WTC11 (cell line): ENCODE data around the gene EMD. TPM values are rescaled to one million over a fixed set of nuclear protein-coding genes. Genes with fewer than 3 reads are reported as not detected.

Experiments
- ATAC-seq: fragments of 200-7000 bp; cut with Tn5 transposase; 2 replicates; pipeline ENCODE4 v1.10.0; 2021; ENCODE audit warnings: mild to moderate bottlenecking, moderate library complexity
- CTCF ChIA-PET: fragments of 300-600 bp; sonication (Branson Sonifier 250); formaldehyde crosslinking; loops from one replicate; lab custom pipeline; 2021; ENCODE audit warnings: antibody characterized with exemption; lab: Charles Lee
- POLR2A ChIA-PET: fragments of 350-600 bp; sonication (Branson Sonifier 250); formaldehyde crosslinking; loops from one replicate; lab custom pipeline; 2021; ENCODE audit warnings: antibody characterized with exemption; lab: Charles Lee
- DNase-seq: peaks from one replicate; pipeline ENCODE4 v3.0.0; 2021; ENCODE audit warnings: low spot score
- H3K27ac Mint-ChIP-seq: 2 replicates; pipeline ENCODE4 v1.8.0; 2021; ENCODE audit warnings: mixed read lengths
- H3K27me3 Mint-ChIP-seq: 2 replicates; pipeline ENCODE4 v1.8.0; 2021; ENCODE audit warnings: low read depth, mild to moderate bottlenecking, moderate library complexity, mixed read lengths
- H3K36me3 Mint-ChIP-seq: 2 replicates; pipeline ENCODE4 v1.8.0; 2021; ENCODE audit warnings: mixed read lengths
- H3K4me1 Mint-ChIP-seq: 2 replicates; pipeline ENCODE4 v1.8.0; 2022; ENCODE audit warnings: mixed read lengths
- H3K4me3 Mint-ChIP-seq: 2 replicates; pipeline ENCODE4 v1.8.0; 2021; ENCODE audit warnings: mild to moderate bottlenecking, moderate library complexity, mixed read lengths
- H3K9me3 Mint-ChIP-seq: 2 replicates; pipeline ENCODE4 v1.8.0; 2021; ENCODE audit warnings: mixed read lengths
- CDX4 ChIP-seq: fragments of 250-450 bp; sonication (Bioruptor Pico); IDR thresholded peaks from 2 replicates; pipeline ENCODE4 v1.9.0; 2021; ENCODE audit warnings: moderate library complexity, mild to moderate bottlenecking, inconsistent platforms, borderline replicate concordance
- CREB1 ChIP-seq: sonication (generic); formaldehyde crosslinking; IDR thresholded peaks from 2 replicates; pipeline ENCODE4 v1.8.0; 2023; ENCODE audit warnings: mild to moderate bottlenecking, missing genetic modification reagents
- GRHL2 ChIP-seq: fragments of 250-450 bp; sonication (Bioruptor Pico); IDR thresholded peaks from 2 replicates; pipeline ENCODE4 v1.8.0; 2022; ENCODE audit warnings: mild to moderate bottlenecking, moderate library complexity; ENCODE audit not compliant: insufficient replicate concordance, severe bottlenecking
- HMGXB4 ChIP-seq: sonication (generic); formaldehyde crosslinking; IDR thresholded peaks from 2 replicates; pipeline ENCODE4 v1.8.1; 2023; ENCODE audit warnings: mild to moderate bottlenecking, moderate library complexity, missing genetic modification reagents
- NR2C2 ChIP-seq: sonication (generic); formaldehyde crosslinking; IDR thresholded peaks from 2 replicates; pipeline ENCODE4 v1.8.0; 2022; ENCODE audit warnings: mild to moderate bottlenecking, missing genetic modification reagents
- PRRX2 ChIP-seq: fragments of 250-450 bp; sonication (Bioruptor Pico); IDR thresholded peaks from 2 replicates; pipeline ENCODE4 v1.8.0; 2021; ENCODE audit warnings: mild to moderate bottlenecking
- SP1 ChIP-seq: sonication (generic); formaldehyde crosslinking; conservative IDR thresholded peaks from 2 replicates; pipeline ENCODE4 v1.8.1; 2022; ENCODE audit warnings: missing genetic modification reagents
- TEAD1 ChIP-seq: sonication (generic); formaldehyde crosslinking; IDR thresholded peaks from 2 replicates; pipeline ENCODE4 v1.8.0; 2022; ENCODE audit warnings: mild to moderate bottlenecking, missing genetic modification reagents
- TEAD4 ChIP-seq: sonication (generic); formaldehyde crosslinking; IDR thresholded peaks from 2 replicates; pipeline ENCODE4 v1.8.0; 2022; ENCODE audit warnings: mild to moderate bottlenecking, missing genetic modification reagents
- ZBTB21 ChIP-seq: sonication (generic); formaldehyde crosslinking; IDR thresholded peaks from 2 replicates; pipeline ENCODE4 v1.8.1; 2023; ENCODE audit warnings: mild to moderate bottlenecking, missing genetic modification reagents, borderline replicate concordance
- ZNF232 ChIP-seq: sonication (generic); formaldehyde crosslinking; IDR thresholded peaks from 2 replicates; pipeline ENCODE4 v1.8.0; 2022; ENCODE audit warnings: mild to moderate bottlenecking, missing genetic modification reagents
- ZNF281 ChIP-seq: sonication (generic); formaldehyde crosslinking; IDR thresholded peaks from 2 replicates; pipeline ENCODE4 v1.8.0; 2023; ENCODE audit warnings: mild to moderate bottlenecking, missing genetic modification reagents
- total RNA-seq: library from RNA; stranded (reverse); gene quantifications from 3 replicates; pipeline ENCODE4 v1.2.3, GENCODE V29; 2021
- TF ChIP-seq, protein P1 (sequence below): sonication (generic); formaldehyde crosslinking; IDR thresholded peaks from 2 replicates; pipeline ENCODE4 v1.8.0; 2022; ENCODE audit warnings: mild to moderate bottlenecking, missing genetic modification reagents
- TF ChIP-seq, protein P2 (sequence below): sonication (generic); formaldehyde crosslinking; IDR thresholded peaks from 2 replicates; pipeline ENCODE4 v1.8.1; 2023; ENCODE audit warnings: mild to moderate bottlenecking, missing genetic modification reagents
- TF ChIP-seq, protein P3 (sequence below): sonication (generic); formaldehyde crosslinking; IDR thresholded peaks from 2 replicates; pipeline ENCODE4 v1.8.0; 2023; ENCODE audit warnings: missing genetic modification reagents
- TF ChIP-seq, protein P4 (sequence below): sonication (generic); formaldehyde crosslinking; IDR thresholded peaks from 2 replicates; pipeline ENCODE4 v1.8.1; 2023; ENCODE audit warnings: mild to moderate bottlenecking, missing genetic modification reagents, borderline replicate concordance
- TF ChIP-seq, protein P5 (sequence below): sonication (generic); formaldehyde crosslinking; IDR thresholded peaks from 2 replicates; pipeline ENCODE4 v1.8.1; 2022; ENCODE audit warnings: low read depth, mild to moderate bottlenecking, moderate library complexity, missing genetic modification reagents, borderline replicate concordance

EMD gene
- total RNA-seq, 1 experiment from 2014 or later: 78.3 TPM

GRCh38 chrX:154419189-154419588 is 40.1 kb downstream of the EMD start:
- no peak overlapping the region for H3K4me3 Mint-ChIP-seq
- ChIA-PET POLR2A (no interaction called here), CTCF (no interaction called here)

GRCh38 chrX:154419688-154420401 is 40.8 kb downstream of the EMD start:
- DNase-seq (no peak), ATAC-seq (no peak)
- TF ChIP-seq, protein P1, sequence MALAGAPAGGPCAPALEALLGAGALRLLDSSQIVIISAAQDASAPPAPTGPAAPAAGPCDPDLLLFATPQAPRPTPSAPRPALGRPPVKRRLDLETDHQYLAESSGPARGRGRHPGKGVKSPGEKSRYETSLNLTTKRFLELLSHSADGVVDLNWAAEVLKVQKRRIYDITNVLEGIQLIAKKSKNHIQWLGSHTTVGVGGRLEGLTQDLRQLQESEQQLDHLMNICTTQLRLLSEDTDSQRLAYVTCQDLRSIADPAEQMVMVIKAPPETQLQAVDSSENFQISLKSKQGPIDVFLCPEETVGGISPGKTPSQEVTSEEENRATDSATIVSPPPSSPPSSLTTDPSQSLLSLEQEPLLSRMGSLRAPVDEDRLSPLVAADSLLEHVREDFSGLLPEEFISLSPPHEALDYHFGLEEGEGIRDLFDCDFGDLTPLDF (CRISPR knock-in tag): no peak
- H3K36me3 Mint-ChIP-seq: peaks cover 2% of the 10 kb centered on the region; the same call in 1 of the 2 replicates
- ChIA-PET POLR2A (no interaction called here), CTCF (no interaction called here)
- no peak overlapping the region for H3K4me3 Mint-ChIP-seq
- no peaks in the 10 kb centered on the region for H3K4me1 Mint-ChIP-seq
- H3K27ac Mint-ChIP-seq: no peak overlapping the region
- H3K9me3 Mint-ChIP-seq: no peaks in the 10 kb centered on the region
- H3K27me3 Mint-ChIP-seq: no peaks in the 10 kb centered on the region

More at GRCh38 chrX:154419189-154419588, 40.1 kb downstream of the EMD start:
- no peaks in the 10 kb centered on the region for H3K9me3 Mint-ChIP-seq
- no peaks in the 10 kb centered on the region for H3K27me3 Mint-ChIP-seq
- peaks cover 2% of the 10 kb centered on the region; the same call in 1 of the 2 replicates for H3K36me3 Mint-ChIP-seq
- no peak for DNase-seq
- no peak overlapping the region for H3K27ac Mint-ChIP-seq
- no peak for ATAC-seq
- H3K4me1 Mint-ChIP-seq: no peaks in the 10 kb centered on the region
- TF ChIP-seq GRHL2 (CRISPR knock-in tag) (no peak), CREB1 (no peak), ZNF281 (CRISPR knock-in tag) (no peak), ZBTB21 (no peak), TEAD4 (CRISPR knock-in tag) (no peak), TEAD1 (CRISPR knock-in tag) (no peak)
- TF ChIP-seq, protein P2, sequence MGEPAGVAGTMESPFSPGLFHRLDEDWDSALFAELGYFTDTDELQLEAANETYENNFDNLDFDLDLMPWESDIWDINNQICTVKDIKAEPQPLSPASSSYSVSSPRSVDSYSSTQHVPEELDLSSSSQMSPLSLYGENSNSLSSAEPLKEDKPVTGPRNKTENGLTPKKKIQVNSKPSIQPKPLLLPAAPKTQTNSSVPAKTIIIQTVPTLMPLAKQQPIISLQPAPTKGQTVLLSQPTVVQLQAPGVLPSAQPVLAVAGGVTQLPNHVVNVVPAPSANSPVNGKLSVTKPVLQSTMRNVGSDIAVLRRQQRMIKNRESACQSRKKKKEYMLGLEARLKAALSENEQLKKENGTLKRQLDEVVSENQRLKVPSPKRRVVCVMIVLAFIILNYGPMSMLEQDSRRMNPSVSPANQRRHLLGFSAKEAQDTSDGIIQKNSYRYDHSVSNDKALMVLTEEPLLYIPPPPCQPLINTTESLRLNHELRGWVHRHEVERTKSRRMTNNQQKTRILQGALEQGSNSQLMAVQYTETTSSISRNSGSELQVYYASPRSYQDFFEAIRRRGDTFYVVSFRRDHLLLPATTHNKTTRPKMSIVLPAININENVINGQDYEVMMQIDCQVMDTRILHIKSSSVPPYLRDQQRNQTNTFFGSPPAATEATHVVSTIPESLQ: no peak

DNA sequence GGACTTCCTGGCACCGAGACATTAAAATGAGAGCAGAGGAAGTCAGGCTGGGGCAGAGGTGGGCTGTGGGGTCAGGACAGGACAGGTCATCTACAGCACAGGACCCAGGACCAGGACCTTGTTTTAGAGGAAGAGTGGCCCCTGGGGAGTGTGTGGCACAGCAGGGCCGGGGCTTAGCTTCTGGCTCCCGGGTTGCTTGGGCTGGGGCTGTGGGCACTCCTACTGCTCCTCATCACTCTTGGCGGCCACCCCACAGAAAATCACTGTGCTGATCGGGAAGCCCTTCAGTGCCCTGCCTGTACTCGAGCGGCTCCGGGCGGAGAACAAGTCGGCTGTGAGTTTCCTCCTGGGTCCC is 41.3 kb downstream of the EMD start:
- ATAC-seq (no peak), DNase-seq (no peak)
- no peak overlapping the region for H3K27ac Mint-ChIP-seq
- no peaks in the 10 kb centered on the region for H3K4me1 Mint-ChIP-seq
- no peaks in the 10 kb centered on the region for H3K27me3 Mint-ChIP-seq
- no peak overlapping the region for H3K4me3 Mint-ChIP-seq
- no peaks in the 10 kb centered on the region for H3K9me3 Mint-ChIP-seq
- CTCF ChIA-PET: no interaction called here
- H3K36me3 Mint-ChIP-seq: no peaks in the 10 kb centered on the region; the same call in 1 of the 2 replicates
- POLR2A ChIA-PET: no interaction called here
- TF ChIP-seq, protein P3, sequence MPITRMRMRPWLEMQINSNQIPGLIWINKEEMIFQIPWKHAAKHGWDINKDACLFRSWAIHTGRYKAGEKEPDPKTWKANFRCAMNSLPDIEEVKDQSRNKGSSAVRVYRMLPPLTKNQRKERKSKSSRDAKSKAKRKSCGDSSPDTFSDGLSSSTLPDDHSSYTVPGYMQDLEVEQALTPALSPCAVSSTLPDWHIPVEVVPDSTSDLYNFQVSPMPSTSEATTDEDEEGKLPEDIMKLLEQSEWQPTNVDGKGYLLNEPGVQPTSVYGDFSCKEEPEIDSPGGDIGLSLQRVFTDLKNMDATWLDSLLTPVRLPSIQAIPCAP: no peak
- TF ChIP-seq CDX4 (CRISPR knock-in tag) (no peak), PRRX2 (no peak), NR2C2 (CRISPR knock-in tag) (no peak), ZNF232 (CRISPR knock-in tag) (no peak), SP1 (CRISPR knock-in tag) (no peak), HMGXB4 (CRISPR knock-in tag) (no peak)
- TF ChIP-seq, protein P4, sequence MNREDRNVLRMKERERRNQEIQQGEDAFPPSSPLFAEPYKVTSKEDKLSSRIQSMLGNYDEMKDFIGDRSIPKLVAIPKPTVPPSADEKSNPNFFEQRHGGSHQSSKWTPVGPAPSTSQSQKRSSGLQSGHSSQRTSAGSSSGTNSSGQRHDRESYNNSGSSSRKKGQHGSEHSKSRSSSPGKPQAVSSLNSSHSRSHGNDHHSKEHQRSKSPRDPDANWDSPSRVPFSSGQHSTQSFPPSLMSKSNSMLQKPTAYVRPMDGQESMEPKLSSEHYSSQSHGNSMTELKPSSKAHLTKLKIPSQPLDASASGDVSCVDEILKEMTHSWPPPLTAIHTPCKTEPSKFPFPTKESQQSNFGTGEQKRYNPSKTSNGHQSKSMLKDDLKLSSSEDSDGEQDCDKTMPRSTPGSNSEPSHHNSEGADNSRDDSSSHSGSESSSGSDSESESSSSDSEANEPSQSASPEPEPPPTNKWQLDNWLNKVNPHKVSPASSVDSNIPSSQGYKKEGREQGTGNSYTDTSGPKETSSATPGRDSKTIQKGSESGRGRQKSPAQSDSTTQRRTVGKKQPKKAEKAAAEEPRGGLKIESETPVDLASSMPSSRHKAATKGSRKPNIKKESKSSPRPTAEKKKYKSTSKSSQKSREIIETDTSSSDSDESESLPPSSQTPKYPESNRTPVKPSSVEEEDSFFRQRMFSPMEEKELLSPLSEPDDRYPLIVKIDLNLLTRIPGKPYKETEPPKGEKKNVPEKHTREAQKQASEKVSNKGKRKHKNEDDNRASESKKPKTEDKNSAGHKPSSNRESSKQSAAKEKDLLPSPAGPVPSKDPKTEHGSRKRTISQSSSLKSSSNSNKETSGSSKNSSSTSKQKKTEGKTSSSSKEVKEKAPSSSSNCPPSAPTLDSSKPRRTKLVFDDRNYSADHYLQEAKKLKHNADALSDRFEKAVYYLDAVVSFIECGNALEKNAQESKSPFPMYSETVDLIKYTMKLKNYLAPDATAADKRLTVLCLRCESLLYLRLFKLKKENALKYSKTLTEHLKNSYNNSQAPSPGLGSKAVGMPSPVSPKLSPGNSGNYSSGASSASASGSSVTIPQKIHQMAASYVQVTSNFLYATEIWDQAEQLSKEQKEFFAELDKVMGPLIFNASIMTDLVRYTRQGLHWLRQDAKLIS (CRISPR knock-in tag): no peak
- TF ChIP-seq, protein P5, sequence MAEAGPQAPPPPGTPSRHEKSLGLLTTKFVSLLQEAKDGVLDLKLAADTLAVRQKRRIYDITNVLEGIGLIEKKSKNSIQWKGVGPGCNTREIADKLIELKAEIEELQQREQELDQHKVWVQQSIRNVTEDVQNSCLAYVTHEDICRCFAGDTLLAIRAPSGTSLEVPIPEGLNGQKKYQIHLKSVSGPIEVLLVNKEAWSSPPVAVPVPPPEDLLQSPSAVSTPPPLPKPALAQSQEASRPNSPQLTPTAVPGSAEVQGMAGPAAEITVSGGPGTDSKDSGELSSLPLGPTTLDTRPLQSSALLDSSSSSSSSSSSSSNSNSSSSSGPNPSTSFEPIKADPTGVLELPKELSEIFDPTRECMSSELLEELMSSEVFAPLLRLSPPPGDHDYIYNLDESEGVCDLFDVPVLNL (CRISPR knock-in tag): no peak
